Loucy (cell line): ENCODE data around the gene HIGD1A.
A peak's percentile ranks its signal among the peaks of the same experiment; 100 is the strongest.

ENCODE experiments used
- H2AFZ ChIP-seq: fragments of 200-600 bp; sonication (generic); 2 replicates; pipeline ENCODE4 v1.6.0; 2016; ENCODE audit warnings: antibody characterized with exemption, mild to moderate bottlenecking, low read length, moderate library complexity
- H3F3A ChIP-seq: fragments of 200-600 bp; 2 replicates; pipeline ENCODE4 v1.6.0; 2016; ENCODE audit warnings: antibody characterized with exemption, low read depth, mild to moderate bottlenecking
- H3K27me3 ChIP-seq: fragments of 200-600 bp; sonication (generic); 2 replicates; pipeline ENCODE4 v1.6.1; 2014; ENCODE audit warnings: low read length, mild to moderate bottlenecking; ENCODE audit not compliant: insufficient read depth, poor library complexity, severe bottlenecking
- H3K36me3 ChIP-seq: fragments of 200-600 bp; sonication (generic); 2 replicates; pipeline ENCODE4 v1.6.1; 2016; ENCODE audit warnings: low read length; ENCODE audit not compliant: insufficient read depth
- H3K4me1 ChIP-seq: fragments of 200-600 bp; sonication (generic); 2 replicates; pipeline ENCODE4 v1.5.1; 2014; ENCODE audit warnings: low read length, mild to moderate bottlenecking; ENCODE audit not compliant: insufficient read depth, poor library complexity, severe bottlenecking
- H3K4me2 ChIP-seq: fragments of 200-600 bp; sonication (generic); 2 replicates; pipeline ENCODE4 v1.6.0; 2014; ENCODE audit warnings: antibody characterized with exemption, low read length, low read depth, mild to moderate bottlenecking; ENCODE audit not compliant: poor library complexity, severe bottlenecking
- H3K4me3 ChIP-seq: fragments of 200-600 bp; sonication (generic); 2 replicates; pipeline ENCODE4 v1.5.1; 2014; ENCODE audit warnings: low read length, mild to moderate bottlenecking, mixed read lengths; ENCODE audit not compliant: poor library complexity, severe bottlenecking
- H3K79me2 ChIP-seq: fragments of 200-600 bp; sonication (generic); 2 replicates; pipeline ENCODE4 v1.6.1; 2014; ENCODE audit warnings: low read length; ENCODE audit not compliant: insufficient read depth
- H3K9ac ChIP-seq: fragments of 200-600 bp; sonication (generic); 2 replicates; pipeline ENCODE4 v1.6.0; 2014; ENCODE audit warnings: mild to moderate bottlenecking, low read depth, low read length, moderate library complexity; ENCODE audit not compliant: poor library complexity, severe bottlenecking
- H3K9me2 ChIP-seq: fragments of 200-600 bp; sonication (generic); replicated peaks from 2 replicates; pipeline ENCODE4 v1.6.1; 2016; ENCODE audit warnings: low read depth, low read length, mixed read lengths
- H3K9me3 ChIP-seq: fragments of 200-600 bp; sonication (generic); 2 replicates; pipeline ENCODE4 v1.6.1; 2014; ENCODE audit warnings: mild to moderate bottlenecking, antibody characterized with exemption, low read length, low read depth; ENCODE audit not compliant: insufficient read depth
- H4K20me1 ChIP-seq: fragments of 200-600 bp; sonication (generic); 2 replicates; pipeline ENCODE4 v1.6.0; 2014; ENCODE audit warnings: antibody characterized with exemption, low read length, mild to moderate bottlenecking; ENCODE audit not compliant: insufficient read depth, poor library complexity, severe bottlenecking
- EZH2phosphoT487 ChIP-seq: fragments of 200-600 bp; IDR thresholded peaks from 2 replicates; pipeline ENCODE4 v1.6.1; 2018; ENCODE audit warnings: antibody characterized with exemption, mild to moderate bottlenecking, moderate library complexity, borderline replicate concordance
- TF ChIP-seq, protein P1 (sequence below): fragments of 200-600 bp; sonication (generic); conservative IDR thresholded peaks from 2 replicates; pipeline ENCODE4 v1.5.1; 2014; ENCODE audit warnings: mild to moderate bottlenecking, antibody characterized with exemption, low read length

HIGD1A gene

DNA sequence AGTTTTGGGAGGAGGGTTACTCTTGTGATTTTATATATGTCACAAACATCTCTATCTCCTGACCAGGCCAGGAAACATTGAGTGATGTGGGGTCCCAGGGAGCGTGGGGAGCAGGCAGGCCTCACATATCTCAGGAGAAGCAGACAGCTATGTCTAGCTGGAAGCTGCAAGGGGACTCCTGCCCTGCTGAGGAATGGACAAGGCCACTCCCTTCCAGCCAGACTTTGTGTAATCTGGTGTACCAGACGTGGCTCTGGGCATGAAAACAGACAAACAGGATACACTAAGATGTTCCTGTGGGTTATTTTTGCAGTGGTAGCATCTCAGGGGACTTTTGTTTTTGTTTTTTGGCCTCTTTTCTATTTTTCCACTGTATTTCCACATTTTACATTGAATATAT, 48.2 kb upstream of the HIGD1A start:
- no peak for TF ChIP-seq EZH2phosphoT487
- TF ChIP-seq, protein P1, sequence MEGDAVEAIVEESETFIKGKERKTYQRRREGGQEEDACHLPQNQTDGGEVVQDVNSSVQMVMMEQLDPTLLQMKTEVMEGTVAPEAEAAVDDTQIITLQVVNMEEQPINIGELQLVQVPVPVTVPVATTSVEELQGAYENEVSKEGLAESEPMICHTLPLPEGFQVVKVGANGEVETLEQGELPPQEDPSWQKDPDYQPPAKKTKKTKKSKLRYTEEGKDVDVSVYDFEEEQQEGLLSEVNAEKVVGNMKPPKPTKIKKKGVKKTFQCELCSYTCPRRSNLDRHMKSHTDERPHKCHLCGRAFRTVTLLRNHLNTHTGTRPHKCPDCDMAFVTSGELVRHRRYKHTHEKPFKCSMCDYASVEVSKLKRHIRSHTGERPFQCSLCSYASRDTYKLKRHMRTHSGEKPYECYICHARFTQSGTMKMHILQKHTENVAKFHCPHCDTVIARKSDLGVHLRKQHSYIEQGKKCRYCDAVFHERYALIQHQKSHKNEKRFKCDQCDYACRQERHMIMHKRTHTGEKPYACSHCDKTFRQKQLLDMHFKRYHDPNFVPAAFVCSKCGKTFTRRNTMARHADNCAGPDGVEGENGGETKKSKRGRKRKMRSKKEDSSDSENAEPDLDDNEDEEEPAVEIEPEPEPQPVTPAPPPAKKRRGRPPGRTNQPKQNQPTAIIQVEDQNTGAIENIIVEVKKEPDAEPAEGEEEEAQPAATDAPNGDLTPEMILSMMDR: no peak
- no peaks in the 10 kb centered on the region for H3K79me2 ChIP-seq

DNA sequence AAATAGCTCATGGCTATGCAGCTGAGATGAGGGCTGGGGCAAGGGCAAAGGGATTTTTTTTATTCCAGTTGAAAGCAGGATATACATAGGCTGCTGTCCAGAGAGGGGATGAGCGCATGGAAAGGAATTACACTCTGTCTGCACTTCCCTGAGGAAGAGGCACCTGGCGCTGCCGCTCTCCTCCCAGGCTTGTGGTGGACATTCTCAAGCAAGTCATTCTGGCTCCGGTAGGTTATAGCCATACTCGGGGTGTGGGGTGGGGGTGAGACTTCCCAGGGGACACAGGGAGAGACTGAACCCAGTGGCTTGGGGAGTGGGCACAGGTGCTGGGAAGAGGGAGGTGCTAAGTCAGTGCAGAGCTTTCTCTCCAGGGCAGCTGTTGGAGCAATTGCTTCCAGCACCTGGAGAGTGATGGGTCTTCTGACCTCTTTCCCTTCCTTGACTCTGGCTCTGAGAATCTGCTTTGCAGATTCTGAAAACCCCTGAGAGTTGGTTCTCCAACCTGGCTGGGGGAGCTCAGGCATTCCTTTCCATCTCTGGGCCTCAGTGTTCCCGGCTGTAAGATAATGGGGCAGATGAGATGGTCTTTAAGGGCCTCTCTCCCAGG, 47.0 kb upstream of the HIGD1A start:
- TF ChIP-seq EZH2phosphoT487: no peak
- TF ChIP-seq, protein P1: no peak
- no peak overlapping the region for H3K9ac ChIP-seq
- no peaks in the 10 kb centered on the region for H3K9me3 ChIP-seq
- no peaks in the 10 kb centered on the region for H3K79me2 ChIP-seq
- H3F3A ChIP-seq: no peaks in the 10 kb centered on the region
- H3K4me2 ChIP-seq: no peak overlapping the region
- H3K4me1 ChIP-seq: peaks cover 16% of the 10 kb centered on the region
- H3K4me3 ChIP-seq: no peak overlapping the region
- H3K9me2 ChIP-seq: no peaks in the 10 kb centered on the region
- no peaks in the 10 kb centered on the region for H3K36me3 ChIP-seq
- no peaks in the 10 kb centered on the region for H3K27me3 ChIP-seq
- no peak overlapping the region for H2AFZ ChIP-seq
- no peaks in the 10 kb centered on the region for H4K20me1 ChIP-seq

More for the DNA sequence above, 48.2 kb upstream of the HIGD1A start:
- Histone ChIP-seq H3K4me3 (no peak overlapping the region), H3K9me2 (no peaks in the 10 kb centered on the region), H3K9me3 (no peaks in the 10 kb centered on the region), H3K36me3 (no peaks in the 10 kb centered on the region), H4K20me1 (no peaks in the 10 kb centered on the region), H3K4me1 (peaks cover 5% of the 10 kb centered on the region), H3F3A (no peaks in the 10 kb centered on the region), H2AFZ (peak overlapping the region; percentile 48; the same call in 1 of the 2 replicates), H3K4me2 (no peak overlapping the region), H3K27me3 (no peaks in the 10 kb centered on the region), H3K9ac (no peak overlapping the region)

DNA sequence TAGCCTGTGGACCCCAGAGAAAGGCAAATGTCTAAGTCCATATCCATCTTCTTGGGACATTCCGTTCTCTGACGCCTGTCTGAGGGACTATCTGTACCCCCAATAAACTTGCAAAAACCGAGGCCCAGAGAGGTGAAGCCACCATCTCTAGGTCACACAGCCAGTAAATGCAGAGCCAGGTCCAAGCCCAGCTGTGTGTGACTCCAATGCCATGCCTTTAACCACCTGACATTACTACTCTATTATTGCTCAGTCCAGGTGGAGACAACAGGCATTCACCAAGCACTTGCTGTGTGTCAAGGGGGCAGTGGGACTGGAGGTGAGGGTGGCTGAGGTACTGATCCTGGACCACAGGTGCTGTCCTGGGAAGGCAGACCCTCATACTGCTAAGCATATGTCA, 46.0 kb upstream of the HIGD1A start:
- H3K4me3 ChIP-seq: no peak overlapping the region
- H3K27me3 ChIP-seq: no peaks in the 10 kb centered on the region

More for the DNA sequence above, 46.0 kb upstream of the HIGD1A start:
- no peaks in the 10 kb centered on the region for H3K36me3 ChIP-seq
- no peaks in the 10 kb centered on the region for H3K9me3 ChIP-seq
- H2AFZ ChIP-seq: no peak overlapping the region
- H3F3A ChIP-seq: no peaks in the 10 kb centered on the region
- no peaks in the 10 kb centered on the region for H3K79me2 ChIP-seq
- H3K9me2 ChIP-seq: no peaks in the 10 kb centered on the region
- H3K4me2 ChIP-seq: no peak overlapping the region
- H3K4me1 ChIP-seq: peaks cover 21% of the 10 kb centered on the region
- no peaks in the 10 kb centered on the region for H4K20me1 ChIP-seq
- H3K9ac ChIP-seq: no peak overlapping the region
- no peak for TF ChIP-seq EZH2phosphoT487
- TF ChIP-seq, protein P1: no peak
